Vagina (tissue), 2 donors: ENCODE data around the gene SLC9A2.

Experiments used
- CTCF ChIP-seq, 3 experiments: fragments of 450-650 bp in 2 of 3; fragments of 200-600 bp in 1 of 3; sonication (generic) in 1 of 3; IDR thresholded peaks; one replicate each; pipeline ENCODE4 v1.5.1; 2017 to 2019; ENCODE audit warnings: antibody characterized with exemption in 3 of 3, mild to moderate bottlenecking in 2 of 3, moderate library complexity in 2 of 3
- POLR2A ChIP-seq, 2 donors: fragments of 450-650 bp; IDR thresholded peaks; one replicate each; pipeline ENCODE4 v1.6.1; 2017; ENCODE audit warnings: antibody characterized with exemption in 2 of 2, mild to moderate bottlenecking in 2 of 2, moderate library complexity in 2 of 2
- POLR2AphosphoS5 ChIP-seq, 2 donors: sonication (generic); formaldehyde crosslinking; IDR thresholded peaks; one replicate each; pipeline ENCODE4 v1.9.0; 2017; ENCODE audit warnings: antibody characterized with exemption in 2 of 2, mild to moderate bottlenecking in 2 of 2, low read depth in 1 of 2; ENCODE audit not compliant: insufficient read depth in 1 of 2

GRCh38 chr2:102639429-102639828 lies 20.1 kb downstream of the SLC9A2 start:
- TF ChIP-seq CTCF (IDR thresholded peaks at IDR 0.05) (no peak), POLR2A (IDR thresholded peaks at IDR 0.05) (no peak), POLR2AphosphoS5 (IDR thresholded peaks at IDR 0.05; ENCODE audit: insufficient read depth in 1 of 2, low read depth in 1 of 2) (no peak)
